Stimulated activated naive CD8-positive, alpha-beta T cell treated with anti-CD3 and anti-CD28 coated beads, Interleukin-15, Interleukin-2, amounts not matched to agents 100 U/mL and 50 U/mL, for 24 hours (primary cell): ENCODE data around the gene PCDH9.

Experiments
- ATAC-seq: fragments of 150-1000 bp; cut with Tn5 transposase; one replicate; pipeline ENCODE4 v1.10.0; 2021
- DNase-seq: peaks from one replicate; pipeline ENCODE4 v3.0.0; 2021

Gene PCDH9

DNA sequence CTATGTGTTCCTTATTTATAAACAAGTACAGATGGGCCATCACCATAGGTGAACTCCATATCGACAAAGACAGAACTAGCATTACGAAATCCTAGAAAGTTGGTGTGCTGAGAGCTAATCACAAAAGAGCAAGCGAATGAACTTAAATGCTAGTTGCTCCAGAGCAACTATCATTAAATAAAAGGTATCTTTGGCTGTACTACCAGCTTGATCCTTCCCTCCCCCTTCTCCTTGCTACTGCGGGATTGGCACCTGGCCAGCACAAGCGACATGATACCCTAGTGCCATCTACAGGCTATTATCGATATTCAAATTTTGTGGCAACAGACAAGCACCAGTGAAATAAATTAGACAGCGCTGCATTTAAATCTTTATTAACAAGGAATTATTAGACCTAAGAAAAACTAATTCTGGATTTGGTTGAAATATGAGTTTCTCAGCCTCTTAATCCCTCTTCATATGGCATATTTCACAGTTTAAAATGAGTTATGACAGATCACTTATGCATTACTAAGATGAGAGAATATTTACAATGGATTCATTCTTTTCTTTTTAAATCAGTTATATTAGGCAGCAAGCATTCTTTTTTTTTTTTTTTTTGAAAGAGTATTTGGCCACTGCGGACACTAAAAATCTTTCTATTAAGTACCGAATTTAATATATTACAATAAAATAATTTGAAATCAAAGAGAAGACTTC, 5.8 kb downstream of the PCDH9 start:
- DNase-seq = peak; percentile 62
- peak; percentile 62 for ATAC-seq

DNA sequence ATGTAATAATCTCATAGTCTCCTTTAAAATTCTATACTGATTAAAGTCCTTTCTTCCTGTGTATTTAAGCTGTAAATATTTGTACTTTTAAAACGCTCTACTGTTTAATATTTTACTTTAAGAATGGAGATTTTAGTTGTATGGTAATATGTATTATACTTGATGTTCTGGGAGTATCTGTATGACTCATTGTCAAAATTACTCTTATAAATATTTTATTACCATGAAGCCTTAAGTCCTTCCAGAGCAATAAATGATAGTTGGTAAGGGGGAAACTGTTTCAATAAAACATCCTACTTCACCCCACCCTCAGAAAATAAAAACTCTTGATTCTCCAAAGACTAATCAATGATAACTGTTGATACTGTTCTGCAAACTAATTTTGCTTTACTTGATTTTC, 6.4 kb downstream of the PCDH9 start:
- DNase-seq (no peak), ATAC-seq (no peak)

- ATAC-seq (no peak), DNase-seq (no peak)
Measured at GRCh38 chr13:67223024-67223423, 7.1 kb downstream of the PCDH9 start.

GRCh38 chr13:67221630-67222226, 8.4 kb downstream of the PCDH9 start:
- peak; percentile 45 for ATAC-seq
- DNase-seq = no peak

- ATAC-seq (no peak), DNase-seq (no peak)
Measured at GRCh38 chr13:67219113-67219512, 11.0 kb downstream of the PCDH9 start.

DNA sequence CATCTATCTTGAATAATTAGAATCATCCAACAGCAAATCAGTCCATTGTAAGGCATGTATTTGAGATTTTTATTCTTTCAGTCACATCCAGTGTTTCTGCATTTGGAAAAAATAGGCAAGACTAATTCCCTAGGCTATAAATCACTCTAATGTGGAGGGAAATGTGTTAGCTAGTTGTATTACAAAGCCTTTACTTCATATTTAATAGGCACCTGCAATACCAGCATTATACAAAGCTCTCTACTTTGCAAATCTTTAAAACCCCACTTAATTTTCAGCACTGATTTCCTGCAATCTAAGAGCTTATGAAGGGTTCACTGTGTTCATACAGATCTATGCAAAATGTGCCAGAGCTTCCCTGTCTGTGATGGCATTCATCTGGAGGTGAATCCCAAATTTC, 12.3 kb downstream of the PCDH9 start:
- DNase-seq (no peak), ATAC-seq (no peak)

DNA sequence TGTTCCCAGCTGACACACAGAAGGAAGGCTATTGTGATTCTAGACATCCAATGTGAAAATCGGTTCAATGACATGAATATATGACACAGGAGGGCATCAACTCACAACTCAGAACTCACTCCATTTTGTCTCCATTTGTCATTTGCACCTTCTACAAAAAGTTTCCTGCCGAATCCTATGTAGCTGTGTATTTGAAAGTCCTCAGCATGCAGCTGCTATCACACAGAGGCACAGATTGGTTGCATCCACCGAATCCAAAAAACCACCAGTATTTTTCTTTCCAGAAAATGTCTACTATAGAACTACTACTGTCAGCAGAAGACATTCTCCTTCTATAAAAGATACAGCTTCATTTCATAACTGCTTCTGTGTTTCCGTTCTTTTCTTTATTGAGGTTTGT, 13.3 kb downstream of the PCDH9 start:
- no peak for ATAC-seq

GRCh38 chr13:67210208-67210607, 19.9 kb downstream of the PCDH9 start:
- no peak for ATAC-seq
- no peak for DNase-seq

More for the DNA sequence above, 13.3 kb downstream of the PCDH9 start:
- DNase-seq = no peak

DNA sequence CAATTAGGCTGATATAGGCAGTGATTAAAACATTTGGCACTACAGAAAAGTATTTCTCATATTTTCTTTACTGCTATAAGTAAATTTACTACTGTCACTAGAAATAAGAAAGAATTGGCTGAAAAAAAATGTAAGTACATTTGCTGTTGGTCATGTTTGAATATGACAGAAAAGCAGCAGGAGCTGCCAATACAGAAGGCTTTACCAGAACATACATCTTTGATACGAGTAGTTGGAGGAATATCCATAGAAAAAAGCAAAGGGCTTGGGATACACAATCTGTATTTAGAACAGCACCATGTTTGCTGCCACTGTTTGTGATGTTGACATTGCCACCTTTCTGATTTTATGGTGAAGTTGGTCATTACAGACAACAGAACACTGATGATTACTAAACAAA, 21.6 kb downstream of the PCDH9 start:
- DNase-seq = no peak

GRCh38 chr13:67204764-67205163, 25.4 kb downstream of the PCDH9 start:
- no peak for DNase-seq
- ATAC-seq = no peak

More for the DNA sequence above, 21.6 kb downstream of the PCDH9 start:
- no peak for ATAC-seq

- no peak for DNase-seq
- ATAC-seq = no peak
Measured at GRCh38 chr13:67200605-67201004, 29.5 kb downstream of the PCDH9 start.

DNA sequence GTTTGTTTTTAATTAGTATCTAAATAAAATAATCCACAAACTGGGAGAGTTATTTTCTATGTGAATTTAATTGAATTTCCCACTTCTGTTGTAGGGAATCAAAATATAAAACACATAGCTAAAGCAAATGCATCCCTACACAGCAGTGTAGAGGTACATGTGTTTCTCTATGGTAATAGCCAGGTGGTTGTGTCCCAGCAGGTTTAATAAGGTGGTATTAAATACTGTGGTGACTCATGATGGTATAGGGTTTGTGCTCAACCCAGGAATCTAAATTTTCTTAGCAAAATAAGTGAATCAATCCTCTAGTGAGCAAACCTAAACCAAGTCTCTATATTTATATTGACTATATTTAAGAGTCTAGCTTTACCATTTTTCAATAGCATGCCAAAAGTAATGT, 30.0 kb downstream of the PCDH9 start:
- DNase-seq (no peak), ATAC-seq (no peak)

- DNase-seq (no peak), ATAC-seq (no peak)
Measured at GRCh38 chr13:67197704-67198103, 32.4 kb downstream of the PCDH9 start.

DNA sequence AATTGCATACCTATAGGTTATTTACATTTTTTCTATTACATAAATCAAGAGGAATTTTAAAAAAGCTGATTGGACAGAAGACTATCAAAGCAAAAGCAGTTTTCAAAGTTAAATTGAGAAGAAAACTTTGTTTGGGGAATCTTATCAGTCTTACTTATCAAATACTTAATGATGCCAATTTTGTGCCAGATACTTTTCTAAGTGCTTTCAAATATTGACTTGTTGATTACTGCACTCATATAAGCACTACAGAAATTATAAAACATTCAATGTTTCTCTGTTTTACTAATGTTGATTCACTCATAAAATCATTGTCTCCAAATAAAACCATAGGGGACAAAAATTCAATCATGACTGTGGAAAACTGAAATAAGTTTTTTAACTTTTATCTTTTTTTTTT, 36.2 kb downstream of the PCDH9 start:
- ATAC-seq (no peak), DNase-seq (no peak)

DNA sequence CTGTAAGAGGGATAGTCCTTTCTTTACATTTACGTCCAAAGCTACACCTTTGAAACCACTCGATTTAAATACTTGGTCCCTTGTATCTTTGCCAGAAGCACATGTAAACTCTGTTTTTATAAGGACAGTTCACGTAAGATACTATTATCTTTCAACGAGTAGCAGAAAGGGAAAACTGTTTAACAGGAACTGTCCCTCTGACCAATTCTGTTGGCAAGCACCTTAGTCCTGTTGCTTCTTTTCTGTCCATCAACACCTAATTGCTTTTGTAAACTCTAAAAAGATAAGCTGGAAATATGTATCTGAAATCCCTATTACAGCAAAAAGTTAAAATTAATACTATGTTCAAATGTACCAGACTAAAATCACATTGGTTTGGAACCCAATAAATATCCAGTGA, 37.4 kb downstream of the PCDH9 start:
- no peak for DNase-seq
- ATAC-seq = no peak

DNA sequence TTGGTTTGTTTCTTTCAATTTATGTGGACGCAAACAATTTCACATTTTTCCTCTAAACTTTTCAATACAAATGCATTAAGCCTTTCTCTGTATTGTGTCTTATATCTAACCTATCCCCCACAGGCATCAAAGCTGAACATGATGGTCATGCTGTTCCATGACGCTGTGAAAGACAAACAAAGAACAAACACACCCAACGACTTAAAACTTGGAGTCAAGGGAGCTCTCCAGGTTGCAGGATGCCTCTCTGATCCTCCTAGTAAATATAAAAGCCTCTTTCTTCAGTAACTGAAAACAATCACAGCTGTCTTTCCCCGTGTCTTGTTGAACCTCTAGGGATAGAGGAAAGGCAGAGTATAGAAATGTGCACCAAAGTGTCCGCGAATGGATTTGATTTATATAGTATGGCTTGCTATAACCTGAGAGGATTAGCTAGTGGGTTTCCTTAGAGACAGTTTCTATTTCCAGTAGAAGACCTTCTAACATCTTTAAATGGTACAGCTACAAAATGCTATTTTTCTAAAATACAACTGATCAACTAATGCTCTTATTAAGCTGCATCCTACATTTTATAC, 43.1 kb downstream of the PCDH9 start:
- DNase-seq (no peak), ATAC-seq (no peak)

GRCh38 chr13:67184247-67184646, 45.9 kb downstream of the PCDH9 start:
- DNase-seq = no peak

DNA sequence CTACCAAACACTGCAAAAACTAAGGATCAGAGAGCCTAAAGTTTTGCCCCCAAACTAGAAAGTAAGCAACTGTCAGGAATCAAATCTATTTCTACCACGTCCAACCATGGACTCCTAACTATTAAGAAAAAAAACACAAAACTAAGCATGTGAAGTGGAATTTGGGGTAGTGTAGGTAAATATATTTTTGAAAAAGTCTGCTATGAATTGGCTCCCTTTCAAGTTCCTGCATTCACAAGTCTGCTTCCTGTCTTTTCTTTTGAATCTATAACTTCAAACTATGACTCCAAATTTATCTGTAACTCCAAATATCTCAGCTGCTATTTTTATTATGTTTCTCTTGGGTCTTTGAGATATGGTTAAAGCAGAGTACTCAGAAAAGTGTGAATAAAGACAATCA, 47.0 kb downstream of the PCDH9 start:
- no peak for ATAC-seq
- DNase-seq = no peak

More at GRCh38 chr13:67184247-67184646, 45.9 kb downstream of the PCDH9 start:
- no peak for ATAC-seq

DNA sequence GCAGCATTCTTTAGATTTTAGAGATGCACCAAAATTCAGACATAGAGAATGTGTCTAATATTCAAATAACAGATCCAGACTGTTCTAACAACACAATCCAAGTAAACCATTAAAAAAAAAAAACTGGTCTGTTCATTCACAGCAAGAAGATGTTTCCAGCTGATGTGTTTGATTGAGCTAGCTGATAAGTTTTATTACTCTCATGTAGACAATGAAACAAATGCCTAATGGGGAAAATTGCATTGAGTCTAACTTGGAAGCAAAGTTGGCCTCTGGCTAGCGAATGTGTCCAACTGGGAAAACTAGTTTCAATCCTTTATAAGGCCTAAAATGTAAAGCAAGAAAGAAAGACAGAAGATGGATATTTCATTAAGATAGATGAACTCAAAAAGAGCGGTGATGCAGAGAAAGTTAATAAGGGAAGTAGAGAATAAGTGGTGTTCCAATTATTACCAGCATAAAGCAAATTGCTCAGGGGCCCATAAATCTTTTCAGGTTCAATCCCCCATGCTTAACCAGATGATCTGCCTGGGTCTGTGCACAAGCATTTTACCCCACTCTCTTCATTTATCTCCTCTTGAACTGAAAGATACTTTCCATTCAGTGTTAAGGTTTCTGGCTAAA, 54.2 kb downstream of the PCDH9 start:
- ATAC-seq (no peak), DNase-seq (no peak)

GRCh38 chr13:67168384-67168783, 61.8 kb downstream of the PCDH9 start:
- DNase-seq = no peak
- ATAC-seq = no peak

DNA sequence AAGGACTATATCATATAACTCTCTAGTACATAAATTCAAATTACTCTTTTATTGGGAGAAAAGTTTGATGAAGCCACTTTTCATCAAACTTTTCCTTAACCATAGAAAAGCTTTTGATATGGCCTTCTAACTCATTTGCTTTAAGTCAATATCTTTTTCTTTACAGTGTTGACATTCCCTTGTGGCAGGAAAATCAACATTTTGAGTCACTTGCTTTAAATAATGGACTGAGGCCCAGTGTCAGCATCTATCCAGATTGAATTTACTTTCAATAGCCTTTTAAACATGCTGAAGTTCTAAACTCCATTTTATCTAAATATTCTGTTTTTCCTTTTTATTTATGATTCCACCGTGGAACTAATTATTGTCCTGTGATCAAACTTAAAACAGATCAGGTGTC, 62.7 kb downstream of the PCDH9 start:
- DNase-seq (no peak), ATAC-seq (no peak)

DNA sequence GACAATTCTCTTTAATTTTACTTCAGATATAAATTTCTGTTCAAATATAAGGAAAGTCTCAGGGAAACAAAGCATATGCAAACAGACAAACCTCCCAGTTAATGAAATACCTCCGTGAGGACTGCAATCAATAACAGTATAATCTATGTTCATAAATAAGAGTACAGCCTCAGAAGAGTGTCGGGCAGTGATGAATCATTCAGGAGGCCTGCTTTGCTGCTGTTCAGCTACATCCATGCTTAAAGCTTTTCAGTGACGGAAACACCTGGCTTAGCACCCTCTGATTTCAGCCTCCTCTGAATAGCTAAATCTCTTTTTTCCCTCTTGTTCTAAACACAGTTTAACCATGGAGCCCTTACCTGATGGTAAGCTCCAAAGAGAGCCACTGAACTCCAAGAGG, 69.0 kb downstream of the PCDH9 start:
- DNase-seq (no peak), ATAC-seq (no peak)

- ATAC-seq (no peak), DNase-seq (no peak)
Measured at GRCh38 chr13:67158903-67159302, 71.2 kb downstream of the PCDH9 start.

- no peak for ATAC-seq
Measured at GRCh38 chr13:67156723-67157060, 73.4 kb downstream of the PCDH9 start.

More at GRCh38 chr13:67156723-67157060, 73.4 kb downstream of the PCDH9 start:
- no peak for DNase-seq
